Kidney (tissue), 14 donors: ENCODE results near the gene CSF3. TPM values are rescaled to one million over a fixed set of nuclear protein-coding genes. Genes with fewer than 3 reads are reported as not detected.

Experiments
- DNase-seq, 5 donors: peaks; one replicate each; pipeline ENCODE4 v3.0.0-alpha.2; 2013 to 2020
- FAIRE-seq: peaks from 2 replicates; lab custom pipeline; 2012; peaks lifted over from hg19 to GRCh38; lab: Jason Lieb, UNC
- H3K27ac ChIP-seq, 2 donors: one replicate each; pipeline ENCODE4 v1.7.0; 2013; ENCODE audit warnings: low read depth in 2 of 2, low read length in 2 of 2, inconsistent platforms in 1 of 2
- H3K27me3 ChIP-seq: one replicate; pipeline ENCODE4 v1.7.1; 2013; ENCODE audit warnings: low read length, inconsistent platforms; ENCODE audit not compliant: control insufficient read depth, insufficient read depth
- H3K36me3 ChIP-seq, 3 donors: one replicate each; pipeline versions ENCODE4 v1.7.0 to v1.7.1; 2013; ENCODE audit warnings: low read length in 3 of 3, control low read depth in 1 of 3, inconsistent platforms in 1 of 3; ENCODE audit not compliant: insufficient read depth in 3 of 3, control insufficient read depth in 2 of 3
- H3K4me1 ChIP-seq, 3 donors: one replicate each; pipeline versions ENCODE4 v1.7.0 to v1.7.1; 2013; ENCODE audit warnings: low read length in 3 of 3, inconsistent platforms in 1 of 3, low read depth in 1 of 3; ENCODE audit not compliant: control insufficient read depth in 2 of 3, insufficient read depth in 2 of 3
- H3K4me3 ChIP-seq, 3 donors: one replicate each; pipeline versions ENCODE4 v1.7.0 to v1.8.1; 2013; ENCODE audit warnings: low read length in 3 of 3, control low read depth in 1 of 3, inconsistent platforms in 1 of 3
- H3K9ac ChIP-seq, 3 donors: one replicate each; pipeline versions ENCODE4 v1.7.0 to v1.7.1; 2013; ENCODE audit warnings: low read length in 3 of 3, control low read depth in 1 of 3, inconsistent platforms in 1 of 3
- H3K9me3 ChIP-seq, 3 donors: one replicate each; pipeline versions ENCODE4 v1.7.0 to v1.7.1; 2013; ENCODE audit warnings: low read length in 3 of 3, control low read depth in 1 of 3, inconsistent platforms in 1 of 3; ENCODE audit not compliant: control insufficient read depth in 2 of 3, insufficient read depth in 1 of 3
- intact Hi-C: fragments of 100-400 bp; cut with DNase I; formaldehyde crosslinking; loops from one replicate; pipeline ENCODE4 v1.11.1; 2022
- polyA plus RNA-seq: library from polyadenylated mRNA; stranded (reverse); fragments of 350-450 nt; fragmentation: Illumina TruSeq; extraction: RNeasy Lipid Tissue Mini Kit (QIAGEN cat#74804); gene quantifications from one replicate; pipeline ENCODE4 v1.2.3, GENCODE V29; 2014; ENCODE audit warnings: low read depth, low replicate concordance; ENCODE audit not compliant: insufficient read depth
- total RNA-seq: library from RNA; stranded (reverse); fragmentation: NEBNext Ultra II Directional; extraction: Animal tissue kit (Norgen Biotek cat#: 25700); gene quantifications from one replicate; pipeline ENCODE4 v1.2.1, GENCODE V29; 2021
- TF ChIP-seq, protein P1 (sequence below): IDR thresholded peaks from 3 replicates; pipeline ENCODE4 v1.5.1; 2012; ENCODE audit warnings: mild to moderate bottlenecking, moderate library complexity, borderline replicate concordance; ENCODE audit not compliant: insufficient read depth; ENCODE audit errors: extremely low read depth
- donor health status: control.
- donor health status: control.
- donor health status: control.
- donor health status: control.
- donor health status: control.
- donor health status: DM: yes; HTN: yes; CAD: no.
- donor health status: Normal renal cell carcinoma (clear cell type).

The CSF3 gene
- total and polyA plus RNA-seq, 2 donors from 2014 or later: not detected

DNA sequence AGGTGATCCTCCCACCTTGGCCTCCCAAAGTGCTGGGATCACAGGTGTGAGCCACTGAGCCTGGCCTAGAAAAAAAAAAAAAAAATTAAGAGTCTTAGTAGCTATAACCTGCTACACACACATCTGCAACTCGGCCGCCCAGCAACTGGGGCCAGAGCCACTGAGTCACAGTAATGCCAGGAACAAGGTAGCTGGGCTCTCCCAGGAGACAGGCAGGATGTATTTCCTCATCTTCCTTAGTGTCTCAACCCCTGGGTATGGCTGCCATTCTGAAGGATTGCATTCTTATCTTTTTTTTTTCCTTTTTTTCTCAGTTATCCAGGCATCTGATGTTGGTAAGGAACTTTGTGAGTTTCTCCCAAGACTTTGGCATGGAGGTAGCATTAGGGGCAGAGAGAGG is 41.7 kb upstream of the CSF3 start:
- no peak overlapping the region for H3K4me3 ChIP-seq
- FAIRE-seq (no peak), DNase-seq (no peak)
- no peaks in the 10 kb centered on the region for H3K9me3 ChIP-seq
- H3K9ac ChIP-seq: no peak overlapping the region
- intact Hi-C loops: no loop called here
- H3K27me3 ChIP-seq: no peaks in the 10 kb centered on the region
- H3K27ac ChIP-seq: no peak overlapping the region
- H3K4me1 ChIP-seq: no peaks in the 10 kb centered on the region
- TF ChIP-seq, protein P1, sequence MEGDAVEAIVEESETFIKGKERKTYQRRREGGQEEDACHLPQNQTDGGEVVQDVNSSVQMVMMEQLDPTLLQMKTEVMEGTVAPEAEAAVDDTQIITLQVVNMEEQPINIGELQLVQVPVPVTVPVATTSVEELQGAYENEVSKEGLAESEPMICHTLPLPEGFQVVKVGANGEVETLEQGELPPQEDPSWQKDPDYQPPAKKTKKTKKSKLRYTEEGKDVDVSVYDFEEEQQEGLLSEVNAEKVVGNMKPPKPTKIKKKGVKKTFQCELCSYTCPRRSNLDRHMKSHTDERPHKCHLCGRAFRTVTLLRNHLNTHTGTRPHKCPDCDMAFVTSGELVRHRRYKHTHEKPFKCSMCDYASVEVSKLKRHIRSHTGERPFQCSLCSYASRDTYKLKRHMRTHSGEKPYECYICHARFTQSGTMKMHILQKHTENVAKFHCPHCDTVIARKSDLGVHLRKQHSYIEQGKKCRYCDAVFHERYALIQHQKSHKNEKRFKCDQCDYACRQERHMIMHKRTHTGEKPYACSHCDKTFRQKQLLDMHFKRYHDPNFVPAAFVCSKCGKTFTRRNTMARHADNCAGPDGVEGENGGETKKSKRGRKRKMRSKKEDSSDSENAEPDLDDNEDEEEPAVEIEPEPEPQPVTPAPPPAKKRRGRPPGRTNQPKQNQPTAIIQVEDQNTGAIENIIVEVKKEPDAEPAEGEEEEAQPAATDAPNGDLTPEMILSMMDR: no peak
- H3K36me3 ChIP-seq: no peaks in the 10 kb centered on the region

DNA sequence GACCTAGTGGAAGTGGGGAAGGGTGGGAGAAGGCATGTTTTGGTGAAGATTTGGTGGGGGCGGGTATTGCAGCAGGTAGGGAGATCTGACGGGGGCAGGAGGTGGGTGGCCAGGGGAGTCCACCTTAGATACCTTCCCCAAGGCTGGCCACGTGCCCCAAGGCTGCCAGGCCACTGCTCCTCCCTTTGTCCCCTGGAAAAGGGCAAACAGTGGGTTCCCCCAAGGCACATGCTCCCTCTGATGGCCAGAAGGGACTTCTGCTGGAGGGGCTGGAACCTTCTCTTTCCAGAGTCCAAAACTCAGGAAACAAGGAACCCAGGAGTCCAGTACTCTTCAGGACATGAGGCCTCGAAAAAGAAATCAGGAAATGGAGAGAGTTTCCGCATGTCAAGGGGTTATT is 40.8 kb upstream of the CSF3 start:
- DNase-seq: no peak
- intact Hi-C loops: no loop called here
- Histone ChIP-seq H3K36me3 (no peaks in the 10 kb centered on the region), H3K4me3 (no peak overlapping the region), H3K27ac (no peak overlapping the region), H3K9ac (no peak overlapping the region), H3K9me3 (no peaks in the 10 kb centered on the region), H3K4me1 (no peaks in the 10 kb centered on the region), H3K27me3 (no peaks in the 10 kb centered on the region)
- TF ChIP-seq, protein P1: no peak
- FAIRE-seq: no peak

DNA sequence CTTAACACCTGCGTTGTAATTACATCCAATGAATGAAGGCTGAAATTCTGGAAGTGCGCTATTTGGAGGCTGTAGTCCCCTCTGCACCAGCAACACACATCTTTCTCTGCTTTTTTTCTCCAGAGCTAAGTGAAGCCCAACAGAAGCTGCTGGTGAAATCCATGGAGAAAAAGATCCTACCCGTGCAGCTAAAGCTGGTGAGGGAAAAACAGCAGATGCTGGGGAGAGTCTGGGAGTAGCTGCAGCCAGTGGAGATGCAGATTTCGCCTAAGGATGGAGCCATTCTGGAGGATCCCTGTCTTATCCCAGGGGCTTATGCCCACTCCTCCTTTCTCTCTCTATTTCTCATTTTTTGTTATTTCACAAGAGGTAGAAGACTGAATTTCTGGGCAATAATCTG is 39.4 kb upstream of the CSF3 start:
- intact Hi-C loops: no loop called here

More for the DNA sequence above, 39.4 kb upstream of the CSF3 start:
- no peaks in the 10 kb centered on the region for H3K27me3 ChIP-seq
- H3K4me1 ChIP-seq: peaks cover 0 to 5% (median 0%) of the 10 kb centered on the region in 3 donors
- no peaks in the 10 kb centered on the region for H3K36me3 ChIP-seq
- DNase-seq (no peak), FAIRE-seq (no peak)
- no peak overlapping the region for H3K9ac ChIP-seq
- TF ChIP-seq, protein P1: no peak
- H3K27ac ChIP-seq: no peak overlapping the region
- no peaks in the 10 kb centered on the region for H3K9me3 ChIP-seq
- H3K4me3 ChIP-seq: no peak overlapping the region
